HG03108 (cell line): ENCODE measurements around the gene SHKBP1.
"Not testable (repeated sequence)": the region's sequence is repeated elsewhere in the genome, so short reads cannot be mapped to it uniquely, and the experiment has no call there.

Experiments
- ATAC-seq: cut with Tn5 transposase; IDR thresholded peaks from one replicate; pipeline ENCODE4 v1.9.1; 2021; ENCODE audit warnings: moderate library complexity; ENCODE audit not compliant: unreplicated experiment

The SHKBP1 gene

DNA sequence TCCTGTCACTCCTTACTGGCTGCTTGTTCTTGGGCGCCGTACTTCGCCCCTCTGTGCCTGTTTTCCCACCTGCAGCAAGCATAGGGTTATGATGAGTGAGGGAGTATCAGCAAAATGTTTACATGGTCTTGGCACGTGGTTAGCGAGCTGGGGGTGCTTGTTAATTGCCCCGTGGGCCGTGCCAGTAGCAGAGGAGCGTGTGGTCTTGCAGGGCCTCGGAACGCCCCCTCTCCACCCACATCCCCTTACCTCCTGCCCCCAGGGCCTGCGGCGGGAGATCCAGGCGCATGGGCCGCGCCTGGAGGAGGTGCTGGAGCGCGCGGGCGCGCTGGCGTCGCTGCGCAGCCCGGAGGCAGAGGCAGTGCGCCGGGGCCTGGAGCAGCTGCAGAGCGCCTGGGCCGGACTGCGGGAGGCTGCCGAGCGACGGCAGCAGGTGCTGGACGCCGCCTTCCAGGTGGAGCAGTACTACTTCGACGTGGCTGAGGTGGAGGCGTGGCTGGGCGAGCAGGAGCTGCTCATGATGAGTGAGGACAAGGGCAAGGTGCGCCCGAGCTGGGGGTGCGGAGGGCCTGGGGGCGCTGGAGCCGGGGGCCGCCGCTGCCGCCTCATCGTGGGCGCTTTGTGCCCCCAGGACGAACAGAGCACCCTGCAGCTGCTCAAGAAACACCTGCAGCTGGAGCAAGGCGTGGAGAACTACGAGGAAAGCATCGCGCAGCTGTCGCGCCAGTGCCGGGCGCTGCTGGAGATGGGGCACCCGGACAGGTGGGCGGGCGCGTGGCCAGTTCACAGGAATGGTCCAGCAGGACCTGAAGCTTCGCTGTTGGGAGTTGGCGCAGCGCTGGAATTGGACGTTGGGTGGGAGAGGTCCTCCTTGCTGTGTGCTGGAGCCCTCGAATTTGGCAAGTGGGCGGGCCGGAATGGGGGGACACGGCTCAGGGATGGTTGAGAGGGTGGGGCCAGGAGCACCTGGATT lies 22.5 kb upstream of the SHKBP1 start:
- ATAC-seq = no peak

DNA sequence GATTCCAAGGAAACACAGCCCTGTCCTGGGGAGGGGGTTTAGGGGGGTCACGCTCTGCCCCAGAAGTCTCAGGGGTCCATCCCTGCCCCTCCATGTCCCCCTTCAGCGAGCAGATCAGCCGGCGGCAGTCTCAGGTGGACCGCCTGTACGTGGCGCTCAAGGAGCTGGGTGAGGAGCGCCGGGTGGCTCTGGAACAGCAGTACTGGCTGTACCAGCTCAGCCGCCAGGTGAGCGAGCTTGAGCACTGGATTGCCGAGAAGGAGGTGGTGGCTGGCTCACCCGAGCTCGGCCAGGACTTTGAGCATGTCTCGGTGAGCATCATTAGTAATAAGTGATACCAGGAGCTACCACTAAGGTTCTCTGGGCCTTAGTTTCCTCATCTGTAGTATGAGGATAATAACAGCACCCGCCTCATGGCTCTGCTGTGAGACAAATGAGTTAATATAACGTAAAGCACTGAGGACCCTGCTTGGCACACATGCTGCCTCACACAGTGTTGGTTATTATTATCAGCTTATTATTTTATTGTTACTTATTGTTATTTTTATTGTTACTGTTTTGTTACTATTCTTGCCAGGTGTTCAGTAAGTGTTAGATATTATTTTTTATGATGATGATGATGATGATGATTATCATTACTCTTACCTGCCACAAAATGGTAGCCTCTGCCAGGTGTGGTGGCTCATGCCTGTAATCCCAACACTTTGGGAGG lies 20.5 kb upstream of the SHKBP1 start:
- no peak for ATAC-seq

DNA sequence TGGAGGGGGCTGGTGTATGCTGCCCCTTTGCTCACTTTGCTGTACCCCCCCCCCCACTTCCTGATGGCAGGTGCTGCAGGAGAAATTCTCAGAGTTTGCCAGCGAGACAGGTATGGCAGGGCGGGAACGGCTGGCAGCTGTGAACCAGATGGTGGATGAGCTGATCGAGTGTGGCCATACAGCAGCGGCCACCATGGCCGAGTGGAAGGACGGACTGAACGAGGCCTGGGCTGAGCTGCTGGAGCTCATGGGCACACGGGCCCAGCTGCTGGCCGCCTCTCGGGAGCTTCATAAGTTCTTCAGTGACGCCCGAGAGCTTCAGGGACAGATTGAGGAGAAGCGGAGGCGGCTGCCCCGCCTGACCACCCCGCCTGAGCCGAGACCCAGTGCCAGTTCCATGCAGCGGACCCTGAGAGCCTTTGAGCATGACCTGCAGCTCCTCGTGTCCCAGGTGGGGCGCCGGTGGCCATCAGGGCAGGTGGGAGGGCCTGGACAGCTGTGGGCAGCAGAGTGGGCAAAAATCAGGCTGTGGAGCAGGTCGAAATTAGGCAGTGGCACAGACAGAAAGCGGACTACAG lies 19.6 kb upstream of the SHKBP1 start:
- ATAC-seq = no peak

DNA sequence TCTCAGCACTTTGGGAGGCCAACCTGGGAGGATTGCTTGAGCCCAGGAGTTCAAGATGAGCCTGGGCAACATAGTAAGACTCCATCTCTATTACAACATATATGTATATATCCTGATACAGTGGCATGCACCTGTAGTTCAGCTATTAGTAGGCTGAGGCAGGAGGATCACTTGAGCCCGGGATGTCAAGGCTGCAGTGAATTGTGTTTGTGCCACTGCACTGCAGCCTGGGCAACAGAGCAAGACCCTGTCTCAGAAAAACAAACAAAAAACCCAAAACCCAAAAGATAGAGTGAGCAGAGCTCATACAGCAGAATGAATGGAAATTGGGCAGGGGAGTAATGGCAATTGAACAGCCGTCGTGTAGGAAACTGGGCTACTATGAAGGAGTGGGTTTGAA lies 17.3 kb upstream of the SHKBP1 start:
- ATAC-seq = no peak

- no peak for ATAC-seq
Measured at GRCh38 chr19:40560092-40560507, 16.6 kb upstream of the SHKBP1 start.

GRCh38 chr19:40561947-40562346 lies 14.7 kb upstream of the SHKBP1 start:
- ATAC-seq = no peak

DNA sequence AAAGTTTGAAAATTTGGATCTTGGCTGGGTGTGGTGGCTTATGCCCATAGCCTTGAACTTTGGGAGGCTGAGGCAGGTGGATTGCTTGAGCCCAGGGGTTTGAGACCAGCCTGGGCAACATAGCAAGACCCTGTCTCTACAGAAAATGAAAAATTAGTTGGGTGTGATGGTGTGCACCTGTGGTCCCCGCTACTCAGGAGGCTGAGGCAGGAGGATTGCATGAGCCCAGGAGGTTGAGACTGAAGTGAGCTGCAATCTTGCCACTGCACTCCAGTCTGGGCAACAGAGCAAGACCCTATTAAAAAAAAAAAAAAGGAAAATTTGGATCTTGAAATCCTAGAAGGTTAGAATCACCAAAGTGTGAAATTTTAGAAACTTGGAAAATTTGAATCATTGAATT lies 12.1 kb upstream of the SHKBP1 start:
- ATAC-seq = not testable (repeated sequence)

- ATAC-seq = no peak
Measured at GRCh38 chr19:40565355-40565754, 11.3 kb upstream of the SHKBP1 start.

DNA sequence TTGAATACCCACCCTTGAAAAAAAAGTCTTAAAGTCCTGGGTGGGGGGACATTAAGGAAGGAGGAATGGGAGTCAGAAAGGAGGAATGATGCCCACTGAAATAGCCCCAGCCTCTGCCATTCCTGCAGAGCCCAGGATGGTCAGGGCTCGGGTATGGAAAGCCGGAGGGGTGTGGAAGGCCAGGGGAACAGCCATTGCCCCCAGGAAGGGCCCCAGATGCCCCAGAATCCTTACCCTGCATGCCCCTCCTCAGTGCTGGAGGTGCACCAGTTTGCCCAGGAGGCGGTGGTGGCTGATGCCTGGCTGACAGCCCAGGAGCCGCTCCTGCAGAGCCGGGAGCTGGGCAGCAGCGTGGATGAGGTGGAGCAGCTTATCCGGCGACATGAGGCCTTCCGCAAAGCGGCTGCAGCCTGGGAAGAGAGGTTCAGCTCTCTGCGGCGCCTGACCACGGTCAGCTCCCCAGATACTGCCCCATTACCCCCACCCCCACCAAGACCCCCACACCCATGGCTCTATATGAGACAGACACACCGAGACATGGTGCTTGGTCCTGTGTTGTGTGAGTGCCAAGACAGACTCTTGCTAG lies 10.7 kb upstream of the SHKBP1 start:
- no peak for ATAC-seq

DNA sequence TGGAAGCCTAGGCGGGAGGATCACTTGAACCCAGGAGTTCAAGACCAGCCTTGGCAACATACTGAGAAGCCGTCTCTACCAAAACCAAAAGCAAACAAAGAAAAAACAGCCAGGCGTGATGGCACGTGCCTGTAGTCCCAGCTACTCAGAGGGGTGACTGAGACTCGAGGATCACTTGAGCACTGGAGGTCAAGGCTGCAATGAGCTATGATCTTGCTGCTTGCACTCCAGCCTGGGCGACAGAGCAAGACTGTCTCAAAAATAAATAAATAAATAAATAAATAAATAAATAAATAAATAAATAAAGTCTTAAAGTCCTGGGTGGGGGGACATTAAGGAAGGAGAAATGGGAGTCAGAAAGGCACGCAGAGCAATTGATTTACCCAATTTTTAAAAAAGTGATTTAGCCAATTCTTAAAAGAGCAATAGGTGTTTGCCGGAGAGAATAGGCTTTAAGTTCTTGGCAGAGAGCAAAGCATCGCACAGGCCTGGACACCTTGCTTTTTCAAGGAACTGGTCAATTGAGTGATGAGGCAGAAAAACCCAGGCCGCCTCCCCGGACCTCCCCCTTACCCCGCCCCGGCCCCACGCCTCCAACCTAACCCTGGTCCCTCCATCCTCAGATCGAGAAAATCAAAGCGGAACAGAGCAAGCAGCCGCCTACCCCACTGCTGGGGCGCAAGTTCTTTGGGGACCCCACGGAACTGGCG lies 9.5 kb upstream of the SHKBP1 start:
- no peak for ATAC-seq

DNA sequence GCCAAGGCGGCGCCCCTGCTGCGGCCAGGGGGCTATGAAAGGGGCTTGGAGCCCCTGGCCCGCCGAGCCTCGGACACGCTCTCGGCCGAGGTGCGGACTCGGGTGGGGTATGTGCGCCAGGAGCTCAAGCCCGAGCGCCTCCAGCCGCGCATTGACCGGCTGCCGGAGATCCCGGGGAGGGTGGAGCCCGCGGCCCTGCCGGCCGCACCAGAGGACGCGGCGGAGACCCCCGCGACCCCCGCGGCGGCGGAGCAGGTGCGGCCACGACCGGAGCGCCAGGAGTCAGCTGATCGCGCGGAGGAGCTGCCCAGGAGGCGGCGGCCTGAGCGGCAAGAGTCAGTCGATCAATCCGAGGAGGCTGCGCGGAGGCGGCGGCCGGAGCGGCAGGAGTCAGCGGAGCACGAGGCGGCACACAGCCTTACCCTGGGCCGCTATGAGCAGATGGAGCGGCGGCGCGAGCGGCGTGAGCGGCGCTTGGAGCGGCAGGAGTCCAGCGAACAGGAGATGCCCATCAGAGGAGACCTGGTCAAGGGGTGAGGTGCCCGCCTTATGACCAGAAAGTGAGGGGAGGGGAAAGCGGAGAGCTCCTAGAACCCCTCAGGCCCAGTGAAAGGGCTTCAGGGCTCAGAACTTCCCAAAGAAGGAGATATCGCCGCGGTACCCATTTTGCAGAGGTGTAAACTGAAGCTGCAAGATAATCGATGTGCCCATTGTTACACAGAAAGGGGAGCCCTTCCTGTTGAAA lies 8.8 kb upstream of the SHKBP1 start:
- no peak for ATAC-seq

DNA sequence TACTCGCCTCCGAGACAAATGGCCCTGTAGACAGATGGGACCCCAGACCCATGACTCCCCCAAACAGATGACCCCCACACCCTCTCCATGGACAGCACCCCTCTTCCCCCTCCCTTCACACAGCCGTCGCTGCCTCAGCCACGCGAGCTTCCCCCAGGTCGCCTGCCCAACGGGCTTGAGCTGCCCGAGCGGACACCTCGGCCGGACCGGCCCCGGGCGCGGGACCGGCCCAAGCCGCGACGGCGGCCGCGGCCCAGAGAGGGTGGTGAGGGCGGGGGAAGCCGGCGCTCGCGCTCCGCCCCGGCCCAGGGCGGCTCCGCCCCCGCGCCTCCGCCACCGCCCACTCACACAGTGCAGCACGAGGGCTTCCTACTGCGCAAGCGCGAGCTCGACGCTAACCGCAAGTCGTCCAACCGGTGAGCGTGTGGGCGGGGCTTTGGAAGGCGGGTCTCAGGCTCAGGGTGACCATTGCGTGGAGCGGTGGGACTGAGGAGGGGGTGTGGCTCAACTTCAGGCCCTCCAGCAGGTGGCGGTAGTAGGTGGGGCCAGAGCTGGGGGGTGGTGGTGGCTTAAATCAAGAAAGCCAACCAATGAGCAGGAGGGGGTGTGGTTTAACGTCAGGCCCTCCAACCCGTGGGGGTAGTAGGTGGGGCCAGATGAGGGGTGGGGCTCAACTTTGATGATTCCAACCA lies 6.2 kb upstream of the SHKBP1 start:
- peak; percentile 81 for ATAC-seq

DNA sequence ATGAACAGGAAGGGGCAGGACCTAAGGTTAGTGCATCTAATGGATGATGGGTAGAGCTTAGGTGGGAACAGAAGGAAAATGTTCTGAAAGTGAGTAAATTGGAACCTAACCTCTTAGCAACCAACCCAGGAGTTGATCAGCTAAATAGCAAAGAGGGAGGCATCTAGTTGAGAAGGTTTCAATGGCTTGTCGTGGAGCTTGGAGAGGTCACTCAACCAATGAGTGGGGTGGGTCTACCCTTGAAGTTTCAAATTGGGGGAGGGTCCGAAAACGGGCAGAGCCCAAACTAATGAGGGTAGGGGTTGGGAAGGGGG lies 5.7 kb upstream of the SHKBP1 start:
- no peak for ATAC-seq

DNA sequence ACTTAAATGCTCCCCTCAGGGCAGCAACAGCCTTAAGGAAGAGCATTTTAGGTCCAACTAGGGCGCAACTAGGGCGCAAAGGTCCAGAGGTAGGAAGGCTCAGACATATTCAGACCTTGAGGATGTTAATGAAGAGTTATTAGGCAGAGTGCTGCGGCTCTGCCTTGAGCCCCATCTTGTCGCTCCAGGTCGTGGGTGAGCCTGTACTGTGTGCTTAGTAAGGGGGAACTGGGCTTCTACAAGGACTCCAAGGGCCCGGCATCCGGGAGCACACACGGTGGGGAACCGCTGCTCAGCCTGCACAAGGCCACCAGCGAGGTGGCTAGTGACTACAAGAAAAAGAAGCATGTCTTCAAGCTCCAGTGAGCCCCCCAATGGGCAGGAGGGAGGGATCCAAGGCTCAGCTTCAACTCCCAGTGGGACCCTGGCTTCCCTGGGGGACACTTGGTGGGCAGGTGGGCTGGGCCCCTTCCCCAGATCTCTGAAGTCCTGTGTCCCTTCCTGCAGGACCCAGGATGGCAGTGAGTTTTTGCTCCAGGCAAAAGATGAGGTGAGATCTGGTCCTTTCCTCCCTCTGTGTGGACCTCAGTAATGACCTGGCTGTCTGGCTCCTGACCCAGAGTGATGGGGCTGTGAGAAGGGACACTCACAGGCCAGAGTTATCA lies 4.7 kb upstream of the SHKBP1 start:
- no peak for ATAC-seq

- no peak for ATAC-seq
Measured at GRCh38 chr19:40575326-40575725, 1.3 kb upstream of the SHKBP1 start.

GRCh38 chr19:40576151-40576584 lies 505 bp upstream of the SHKBP1 start:
- peak; percentile 19 for ATAC-seq

- ATAC-seq = no peak
Measured at GRCh38 chr19:40578442-40578908, 1.8 kb downstream of the SHKBP1 start.

DNA sequence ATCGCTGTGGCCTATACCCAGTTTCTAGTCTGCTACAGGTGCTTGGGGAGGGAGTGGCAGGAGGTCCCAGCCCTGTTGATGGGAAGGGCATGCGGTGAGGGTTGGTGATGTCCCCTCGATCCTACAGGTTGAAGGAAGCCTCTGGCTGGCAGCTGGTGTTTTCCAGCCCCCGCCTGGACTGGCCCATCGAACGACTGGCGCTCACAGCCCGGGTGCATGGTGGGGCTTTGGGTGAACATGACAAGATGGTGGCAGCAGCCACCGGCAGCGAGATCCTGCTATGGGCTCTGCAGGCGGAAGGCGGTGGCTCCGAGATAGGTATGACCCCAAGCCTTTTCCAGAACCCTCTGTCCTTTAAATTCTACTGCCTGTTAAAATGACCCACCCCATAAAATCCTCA lies 3.9 kb downstream of the SHKBP1 start:
- no peak for ATAC-seq

GRCh38 chr19:40581531-40581930 lies 4.9 kb downstream of the SHKBP1 start:
- ATAC-seq = no peak
